Suprapubic skin (tissue), 4 donors: Measurements from ENCODE around the gene MYL12A.

ENCODE experiments used
- EP300 ChIP-seq: sonication (generic); formaldehyde crosslinking; IDR thresholded peaks from one replicate; pipeline ENCODE4 v1.6.1; 2017; ENCODE audit warnings: antibody characterized with exemption
- POLR2A ChIP-seq, 2 donors: fragments of 450-650 bp; IDR thresholded peaks; one replicate each; pipeline ENCODE4 v1.6.1; 2017; ENCODE audit warnings: antibody characterized with exemption in 2 of 2, mild to moderate bottlenecking in 2 of 2, moderate library complexity in 2 of 2
- POLR2AphosphoS5 ChIP-seq, 3 donors: sonication (generic); formaldehyde crosslinking; IDR thresholded peaks; one replicate each; pipeline ENCODE4 v1.6.1; 2017; ENCODE audit warnings: antibody characterized with exemption in 3 of 3
- TF ChIP-seq, protein P1 (sequence below), 2 donors: fragments of 200-600 bp in 1 of 2; fragments of 450-650 bp in 1 of 2; sonication (generic) in 1 of 2; IDR thresholded peaks; one replicate each; pipeline ENCODE4 v1.5.1; 2016 to 2019; ENCODE audit warnings: antibody characterized with exemption in 2 of 2, mild to moderate bottlenecking in 1 of 2, moderate library complexity in 1 of 2

DNA sequence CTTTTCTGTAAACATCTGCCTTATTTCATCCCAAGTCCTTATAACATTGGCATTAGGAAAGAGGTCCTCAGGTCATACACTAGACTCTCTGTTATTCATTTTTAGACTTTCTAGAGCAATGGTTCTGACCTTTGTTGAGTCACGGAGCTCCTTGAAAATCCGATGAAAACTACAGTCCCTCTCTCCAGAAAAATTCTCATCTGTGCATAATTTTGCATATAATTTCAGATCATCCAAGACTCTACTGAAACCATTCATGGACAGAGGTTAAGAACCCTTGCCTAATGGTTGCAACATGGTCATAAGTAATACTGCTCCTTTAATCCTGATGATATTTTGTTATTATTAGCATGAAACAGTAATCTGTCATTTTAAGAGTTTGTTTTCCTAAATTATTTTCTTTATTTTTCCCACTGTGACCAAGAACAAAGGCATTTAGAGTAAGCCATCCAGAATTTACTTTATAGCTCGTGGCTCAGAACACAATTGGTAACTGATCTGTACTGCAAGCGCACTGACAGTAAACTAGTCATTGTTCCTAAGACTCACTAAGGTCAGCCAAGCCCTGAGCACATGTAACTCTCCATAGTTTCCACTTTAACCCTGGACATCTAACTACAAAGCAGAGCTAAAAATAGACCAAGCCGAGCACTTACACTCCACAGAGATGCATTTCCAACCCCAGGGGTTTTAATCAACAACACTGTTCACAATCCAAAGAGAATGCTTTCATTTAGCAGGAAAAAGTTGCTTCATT lies 36.2 kb upstream of the MYL12A start:
- TF ChIP-seq, protein P1, sequence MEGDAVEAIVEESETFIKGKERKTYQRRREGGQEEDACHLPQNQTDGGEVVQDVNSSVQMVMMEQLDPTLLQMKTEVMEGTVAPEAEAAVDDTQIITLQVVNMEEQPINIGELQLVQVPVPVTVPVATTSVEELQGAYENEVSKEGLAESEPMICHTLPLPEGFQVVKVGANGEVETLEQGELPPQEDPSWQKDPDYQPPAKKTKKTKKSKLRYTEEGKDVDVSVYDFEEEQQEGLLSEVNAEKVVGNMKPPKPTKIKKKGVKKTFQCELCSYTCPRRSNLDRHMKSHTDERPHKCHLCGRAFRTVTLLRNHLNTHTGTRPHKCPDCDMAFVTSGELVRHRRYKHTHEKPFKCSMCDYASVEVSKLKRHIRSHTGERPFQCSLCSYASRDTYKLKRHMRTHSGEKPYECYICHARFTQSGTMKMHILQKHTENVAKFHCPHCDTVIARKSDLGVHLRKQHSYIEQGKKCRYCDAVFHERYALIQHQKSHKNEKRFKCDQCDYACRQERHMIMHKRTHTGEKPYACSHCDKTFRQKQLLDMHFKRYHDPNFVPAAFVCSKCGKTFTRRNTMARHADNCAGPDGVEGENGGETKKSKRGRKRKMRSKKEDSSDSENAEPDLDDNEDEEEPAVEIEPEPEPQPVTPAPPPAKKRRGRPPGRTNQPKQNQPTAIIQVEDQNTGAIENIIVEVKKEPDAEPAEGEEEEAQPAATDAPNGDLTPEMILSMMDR (IDR thresholded peaks at IDR 0.05), result no peak
- TF ChIP-seq POLR2A (IDR thresholded peaks at IDR 0.05) (no peak), EP300 (no peak), POLR2AphosphoS5 (IDR thresholded peaks at IDR 0.05) (no peak)
